ENCODE data around the gene TAF4B.
A peak's percentile ranks its signal among the peaks of the same experiment; 100 is the strongest.

TAF4B gene

GRCh38 chr18:26210147-26210546, 16.1 kb upstream of the TAF4B start:
- TF ChIP-seq CTCF (IDR thresholded peaks at IDR 0.05; ENCODE audit: low read depth, low read length, missing control alignments) = no peak
- no peak for DNase-seq (ENCODE audit: extremely low read depth, low read depth)
- no peak overlapping the region for H3K4me3 ChIP-seq (replicated peaks; ENCODE audit: low read depth, low read length)

- H3K4me3 ChIP-seq (replicated peaks; ENCODE audit: low read depth, low read length) = no peak overlapping the region
- TF ChIP-seq CTCF (IDR thresholded peaks at IDR 0.05; ENCODE audit: low read depth, low read length, missing control alignments) = no peak
- DNase-seq (ENCODE audit: extremely low read depth, low read depth) = no peak
These were observed 10.8 kb upstream of the TAF4B start for GRCh38 chr18:26215247-26215970.

GRCh38 chr18:26225022-26225693, 1.1 kb upstream of the TAF4B start:
- DNase-seq (ENCODE audit: extremely low read depth, low read depth) = no peak
- TF ChIP-seq CTCF (IDR thresholded peaks at IDR 0.05; ENCODE audit: low read depth, low read length, missing control alignments) = no peak

GRCh38 chr18:26225915-26226228, 373 bp upstream of the TAF4B start:
- peak overlapping the region; percentile 89 for H3K4me3 ChIP-seq (replicated peaks; ENCODE audit: low read depth, low read length)
- no peak for DNase-seq (ENCODE audit: extremely low read depth, low read depth)
- no peak for TF ChIP-seq CTCF (IDR thresholded peaks at IDR 0.05; ENCODE audit: low read depth, low read length, missing control alignments)

More at GRCh38 chr18:26225022-26225693, 1.1 kb upstream of the TAF4B start:
- H3K4me3 ChIP-seq (replicated peaks; ENCODE audit: low read depth, low read length) = no peak overlapping the region

- peak overlapping the region; percentile 89 for H3K4me3 ChIP-seq (replicated peaks; ENCODE audit: low read depth, low read length)
- TF ChIP-seq CTCF (IDR thresholded peaks at IDR 0.05; ENCODE audit: low read depth, low read length, missing control alignments) = no peak
- DNase-seq (ENCODE audit: extremely low read depth, low read depth) = no peak
These were observed 916 bp downstream of the TAF4B start for GRCh38 chr18:26227051-26227670.

- DNase-seq (ENCODE audit: extremely low read depth, low read depth) = no peak
- peak overlapping the region; percentile 89 for H3K4me3 ChIP-seq (replicated peaks; ENCODE audit: low read depth, low read length)
- TF ChIP-seq CTCF (IDR thresholded peaks at IDR 0.05; ENCODE audit: low read depth, low read length, missing control alignments) = no peak
These were observed 2.5 kb downstream of the TAF4B start for GRCh38 chr18:26228562-26229260.

Data from HFF-Myc (cell line).